Erythroblast (primary cell): ENCODE data around the gene AGTR1.

Experiments used
- GATA1 ChIP-seq: IDR thresholded peaks from 2 replicates; pipeline ENCODE4 v1.6.1; 2011; ENCODE audit warnings: low read depth, mild to moderate bottlenecking, control low read depth, low read length, moderate library complexity
- POLR2A ChIP-seq: IDR thresholded peaks from 2 replicates; pipeline ENCODE4 v1.6.1; 2011; ENCODE audit warnings: mild to moderate bottlenecking, low read length

- TF ChIP-seq POLR2A (no peak), GATA1 (no peak)
Observed at GRCh38 chr3:148763156-148763680, 65.5 kb downstream of the AGTR1 start.
